Smooth muscle cell of the umbilical artery (primary cell): ENCODE data around the gene TRAPPC1. TPM values are rescaled to one million over a fixed set of nuclear protein-coding genes. Genes with fewer than 3 reads are reported as not detected.

Source experiments
- total RNA-seq: library from RNA; depleted of rRNA; stranded (reverse); fragments of >200 nt; gene quantifications from 2 replicates; pipeline ENCODE4 v1.2.3, GENCODE V29; 2014

The TRAPPC1 gene, protein sequence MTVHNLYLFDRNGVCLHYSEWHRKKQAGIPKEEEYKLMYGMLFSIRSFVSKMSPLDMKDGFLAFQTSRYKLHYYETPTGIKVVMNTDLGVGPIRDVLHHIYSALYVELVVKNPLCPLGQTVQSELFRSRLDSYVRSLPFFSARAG
- total RNA-seq, result 44.2 and 70.9 TPM in 2 replicates

DNA sequence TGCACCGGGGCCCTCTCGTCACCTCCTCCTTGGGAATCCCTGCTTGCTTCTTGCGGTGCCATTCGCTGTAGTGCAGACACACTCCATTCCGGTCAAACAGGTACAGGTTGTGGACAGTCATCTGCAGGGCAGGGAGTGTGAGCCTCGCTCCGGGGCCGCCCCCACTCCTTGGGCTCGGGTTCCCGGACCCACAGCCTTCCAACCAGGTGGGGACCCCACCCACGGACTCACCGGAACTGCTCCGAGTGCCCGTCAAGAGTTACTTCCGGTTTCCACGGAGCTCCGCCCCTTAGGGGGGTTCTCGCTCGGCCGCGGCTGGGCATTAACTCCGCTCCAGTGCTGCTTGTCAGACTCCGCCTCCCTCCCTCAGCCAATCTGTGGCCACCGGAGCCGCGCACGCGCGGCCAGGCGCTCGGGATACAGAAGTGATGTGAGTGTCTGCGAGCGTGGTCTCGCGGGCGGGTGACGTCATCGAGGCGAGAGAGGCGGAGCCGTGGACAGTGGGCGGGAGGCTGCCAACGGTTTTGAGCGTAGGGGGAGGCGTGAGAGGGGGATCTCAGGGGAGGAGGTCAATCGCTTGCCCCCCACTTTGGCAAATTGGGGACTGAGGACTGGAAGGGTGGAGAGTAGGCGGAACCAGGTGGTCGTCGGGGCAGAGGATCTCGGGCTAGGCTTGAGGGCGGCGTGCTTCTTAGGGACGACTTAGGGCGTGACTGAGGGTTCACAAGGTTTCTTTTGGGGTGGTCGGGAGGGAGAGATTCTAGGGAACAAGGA lies at the start of gene TRAPPC1, which contains the start of gene CNTROB:
TRAPPC1 (minus strand) TSS at position 238 of the 774 bp plus-strand sequence; CDS start at position 121, 117 bp downstream.
CNTROB (plus strand) TSS at position 498 of the 774 bp plus-strand sequence. CDS start 874 bp downstream, outside the sequence.

DNA sequence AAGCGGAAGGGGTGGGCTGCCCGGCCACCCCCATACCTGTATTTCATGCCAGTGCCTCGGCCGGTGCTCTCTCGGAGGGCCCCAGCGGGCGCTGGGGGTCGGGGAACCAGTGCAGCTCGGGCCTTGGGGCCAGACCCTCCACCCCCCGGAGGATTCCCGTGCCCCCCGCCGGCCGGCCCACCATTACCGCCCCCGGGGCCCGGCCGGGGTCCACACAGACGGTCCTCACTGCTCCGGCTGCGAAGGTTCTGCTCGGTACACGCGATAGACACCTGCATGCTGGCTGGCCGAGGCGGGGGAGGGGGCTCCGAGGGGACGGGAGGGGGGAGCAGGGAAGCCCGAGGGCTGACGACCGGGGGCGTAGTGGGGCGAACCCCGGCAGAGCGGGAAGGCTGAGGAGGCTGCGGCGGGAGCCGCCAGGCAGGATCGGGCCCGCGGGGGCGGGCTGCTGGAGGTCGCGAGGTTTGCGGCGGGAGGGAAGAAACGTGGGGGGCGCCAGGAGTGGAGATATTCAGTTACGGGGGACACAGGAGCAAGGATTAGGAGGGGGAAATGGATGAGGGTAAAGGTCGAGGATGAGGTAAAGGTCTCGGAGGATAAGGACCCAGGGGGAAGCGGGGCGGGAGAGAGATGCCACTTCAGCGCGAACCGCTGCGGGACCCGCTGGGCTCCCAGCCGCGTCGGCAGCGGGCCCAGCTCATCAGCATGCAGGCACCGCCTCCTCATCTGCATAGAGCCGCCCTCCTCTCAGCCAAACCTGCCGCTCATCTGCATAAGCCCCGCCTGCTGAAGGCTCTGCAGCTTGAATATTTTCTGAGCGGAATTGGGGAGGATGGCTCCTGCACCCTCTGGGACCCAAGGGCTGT lies 2.4 kb downstream of the TRAPPC1 start, which contains the start of gene KCNAB3:
KCNAB3 (minus strand) TSS at position 699 of the 866 bp plus-strand sequence; CDS start at position 278, 421 bp downstream.

DNA sequence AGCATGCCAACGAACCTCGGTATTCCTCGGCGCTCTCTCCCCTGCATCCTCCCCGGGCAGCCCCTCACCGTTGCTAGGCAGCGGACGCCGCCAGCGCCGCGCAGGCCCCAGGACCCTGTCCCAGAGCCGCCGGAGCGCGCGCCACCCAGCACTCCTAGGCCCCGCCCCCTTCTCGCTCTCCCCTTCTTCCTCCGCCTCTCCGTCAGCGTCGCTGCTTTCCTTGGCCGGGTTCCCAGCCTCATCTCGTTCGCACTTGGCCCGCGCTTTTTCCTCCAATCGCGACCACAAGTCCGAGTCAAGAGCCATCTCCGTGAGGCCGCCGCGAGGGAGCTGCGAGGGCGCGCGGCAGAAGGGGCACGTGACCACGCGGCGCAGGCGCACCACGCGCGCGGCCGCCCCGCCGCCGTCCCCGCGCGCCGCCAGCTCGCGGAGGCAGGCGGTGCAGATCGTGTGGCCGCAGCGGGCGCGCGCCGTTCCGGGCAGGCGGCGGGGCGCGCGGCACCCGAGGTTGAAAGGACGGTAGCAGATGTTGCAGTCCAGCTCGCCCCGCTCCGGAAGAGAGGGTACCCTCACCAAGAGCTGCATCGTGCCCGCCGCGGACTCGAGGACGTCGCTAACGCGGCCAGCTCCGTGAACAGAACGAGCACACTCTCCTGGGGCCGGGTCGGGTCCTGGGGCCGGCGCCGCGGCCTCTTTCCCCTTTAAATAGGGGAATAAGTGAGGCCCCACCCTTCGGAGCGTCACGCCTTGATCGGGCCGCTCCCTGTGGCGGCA lies 15.9 kb downstream of the TRAPPC1 start, which contains the start of gene RNF227:
RNF227 (minus strand) TSS at position 679 of the 774 bp plus-strand sequence; CDS start at position 585, 94 bp downstream.

DNA sequence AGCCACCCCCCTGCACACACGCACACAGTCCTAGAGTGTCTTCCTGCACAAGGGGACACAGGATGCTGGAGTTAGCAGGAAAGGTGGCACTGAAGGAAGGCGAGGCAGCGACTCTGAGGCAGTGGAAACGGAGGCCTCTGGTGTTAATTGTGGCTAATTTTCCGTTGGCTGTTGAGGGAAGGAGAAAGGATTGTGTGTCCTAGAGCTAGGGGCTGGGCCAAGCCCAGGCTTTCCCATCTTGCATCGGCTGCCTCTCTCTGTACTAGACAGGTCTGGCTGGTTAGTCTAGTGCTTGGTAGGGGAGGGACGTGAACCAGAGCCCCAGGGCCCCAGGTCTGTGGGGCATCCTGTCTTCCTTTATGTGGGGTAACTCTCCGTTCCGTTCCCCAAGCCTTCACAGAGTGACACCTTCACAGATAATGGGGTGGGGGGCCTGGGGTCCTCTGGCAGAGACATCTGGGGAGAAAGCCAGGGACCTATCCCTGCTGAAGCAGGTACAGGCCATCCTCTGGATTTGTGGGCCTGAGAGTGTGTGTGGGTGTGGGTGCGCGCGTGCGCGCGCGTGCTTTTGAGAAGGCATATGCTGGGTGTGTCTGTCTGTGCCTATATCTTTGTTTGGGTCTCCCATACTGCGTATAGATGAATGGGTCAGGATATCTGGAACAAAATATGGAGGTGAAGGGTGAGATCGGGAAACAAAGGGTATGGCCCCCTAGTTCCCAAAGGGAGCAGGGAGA lies 43.4 kb downstream of the TRAPPC1 start, which contains the start of gene CHD3:
CHD3 (plus strand) TSS at position 606 of the 737 bp plus-strand sequence. CDS start 212 bp downstream, outside the sequence.

Other genes with a start within 250 kb of the TRAPPC1 start
- 31.2 and 43.6 TPM in 2 replicates for gene TP53, start 244.5 kb downstream of the TRAPPC1 start, total RNA-seq
- gene WRAP53, start 243.5 kb downstream of the TRAPPC1 start, total RNA-seq, result 3.0 and 4.3 TPM in 2 replicates
- under 0.01 and 0.23 TPM in 2 replicates for gene EFNB3, start 226.7 kb downstream of the TRAPPC1 start, total RNA-seq
- gene DNAH2, start 214.2 kb downstream of the TRAPPC1 start, total RNA-seq, result under 0.01 and 0.05 TPM in 2 replicates
- gene KDM6B, start 97.7 kb downstream of the TRAPPC1 start, total RNA-seq, result 7.1 and 10.9 TPM in 2 replicates
- 2.1 and 4.3 TPM in 2 replicates for gene TMEM88, start 76.9 kb downstream of the TRAPPC1 start, total RNA-seq
- gene NAA38, start 74.4 kb downstream of the TRAPPC1 start, total RNA-seq, result 25.0 and 85.2 TPM in 2 replicates
- gene CYB5D1, start 73.9 kb downstream of the TRAPPC1 start, total RNA-seq, result 13.4 and 17.2 TPM in 2 replicates
- gene CHD3, start 43.2 kb downstream of the TRAPPC1 start, total RNA-seq, result 108 and 155 TPM in 2 replicates
- 5.1 and 9.2 TPM in 2 replicates for gene RNF227, start 15.7 kb downstream of the TRAPPC1 start, total RNA-seq
- gene KCNAB3, start 2.1 kb downstream of the TRAPPC1 start, total RNA-seq, result 0.59 and 0.88 TPM in 2 replicates
- 14.6 and 24.4 TPM in 2 replicates for gene CNTROB, start 260 bp upstream of the TRAPPC1 start, total RNA-seq
- under 0.01 TPM in 1 of 2 replicates, not detected in the other for gene GUCY2D, start 70.7 kb upstream of the TRAPPC1 start, total RNA-seq
- gene ALOX15B, start 107.1 kb upstream of the TRAPPC1 start, total RNA-seq, result not detected in 2 replicates
- gene ALOX12B, start 155.8 kb upstream of the TRAPPC1 start, total RNA-seq, result not detected in 2 replicates
- not detected in 2 replicates for gene ALOXE3, start 186.6 kb upstream of the TRAPPC1 start, total RNA-seq
- not detected in 2 replicates for gene HES7, start 192.2 kb upstream of the TRAPPC1 start, total RNA-seq
- 3.0 and 11.3 TPM in 2 replicates for gene PER1, start 220.5 kb upstream of the TRAPPC1 start, total RNA-seq
- gene VAMP2, start 231.0 kb upstream of the TRAPPC1 start, total RNA-seq, result 5.9 and 8.2 TPM in 2 replicates
- gene TMEM107, start 244.4 kb upstream of the TRAPPC1 start, total RNA-seq, result 14.6 and 26.1 TPM in 2 replicates